CD4-positive, alpha-beta T cell treated with Interleukin-10 for 1 hour (primary cell): ENCODE measurements around the gene RYR3.
A peak's percentile ranks its signal among the peaks of the same experiment; 100 is the strongest.

Experiments used
- DNase-seq: peaks from one replicate; pipeline ENCODE4 v3.0.0-alpha.2; 2020

The RYR3 gene

DNA sequence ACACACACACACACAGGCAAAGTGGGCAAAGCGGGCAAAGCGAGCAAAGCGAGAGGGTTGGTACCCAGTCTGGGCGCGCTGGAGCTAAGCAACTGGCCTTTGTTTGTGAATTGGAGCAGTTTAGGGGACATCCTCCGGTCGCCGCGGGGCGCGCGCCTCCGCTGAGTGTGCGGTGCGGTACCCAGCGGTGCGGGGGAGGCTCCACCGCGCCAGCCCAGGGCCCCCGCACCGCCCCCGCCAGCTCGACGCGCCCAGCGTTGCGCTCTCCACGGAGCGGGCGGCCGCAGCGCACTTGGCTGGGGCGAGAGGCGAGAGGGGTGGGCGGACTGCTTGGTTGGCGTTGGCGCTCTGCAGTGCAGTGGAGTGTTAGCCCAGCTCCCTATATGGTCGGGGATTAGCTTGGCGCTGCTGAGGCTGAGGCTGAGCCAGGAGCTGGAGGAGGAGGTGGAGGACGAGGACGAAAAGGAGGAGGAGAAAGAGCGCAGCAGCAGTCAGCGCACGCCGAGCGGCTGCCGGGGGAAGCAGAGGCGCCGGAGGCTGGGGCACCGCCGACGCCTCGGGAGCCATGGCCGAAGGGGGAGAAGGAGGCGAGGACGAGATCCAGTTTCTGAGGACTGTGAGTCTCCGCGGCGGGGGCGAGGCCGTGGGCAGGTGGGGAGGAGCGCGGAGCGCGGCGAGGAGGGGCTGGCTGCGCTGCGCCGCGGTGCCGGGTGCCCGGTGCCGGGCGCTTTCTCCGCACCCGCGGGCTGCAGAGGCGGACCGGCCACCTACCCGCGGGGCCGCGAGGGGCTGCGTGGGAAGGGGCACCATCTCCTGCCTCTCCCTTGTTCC lies at the start of gene RYR3:
Gene RYR3, plus strand, starts transcription at position 487 of the 831 bp plus-strand sequence. Its CDS starts 79 bp downstream, at position 566.
- no peak for DNase-seq

- no peak for DNase-seq
Observed at GRCh38 chr15:33262306-33262705, 48.5 kb upstream of the RYR3 start.

- DNase-seq, result no peak
Observed at GRCh38 chr15:33277689-33278088, 33.1 kb upstream of the RYR3 start.

DNA sequence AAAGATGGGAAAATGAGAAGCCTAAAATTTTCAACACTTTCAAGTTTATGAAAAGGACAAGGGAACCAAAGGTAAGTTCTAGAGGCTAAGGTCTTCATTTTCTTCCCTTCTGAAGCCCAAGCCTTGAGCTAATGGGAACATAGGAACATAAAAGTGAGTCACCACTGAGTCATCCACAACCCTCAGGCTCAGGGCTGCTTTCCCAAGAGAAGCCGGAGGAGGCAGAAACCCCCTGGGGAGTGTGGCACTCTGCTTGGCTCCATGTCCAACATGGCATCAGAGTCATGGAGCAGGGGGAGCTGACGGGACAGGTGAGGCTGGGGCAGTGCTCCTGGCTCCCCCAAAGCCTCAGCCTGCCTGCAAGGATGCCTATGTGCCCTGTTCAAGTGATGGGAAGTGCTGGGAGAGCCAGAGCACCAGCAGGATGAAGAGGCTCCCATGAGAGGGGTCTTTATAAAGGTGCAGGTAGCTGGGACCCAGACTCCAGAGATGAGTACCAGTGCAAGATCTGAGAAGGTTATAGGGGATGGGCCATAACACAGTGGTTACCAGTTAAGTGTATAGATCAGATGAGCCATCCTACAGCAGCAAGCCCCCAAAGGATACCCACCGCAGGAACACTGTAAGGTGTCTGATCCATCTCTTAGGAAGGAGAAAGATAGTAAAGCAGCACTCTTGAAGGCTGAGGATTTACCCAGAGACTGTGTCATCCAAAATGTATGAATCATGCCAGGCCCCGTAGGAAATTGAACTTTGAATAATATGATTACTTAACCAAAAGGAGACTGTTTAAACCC lies 31.8 kb upstream of the RYR3 start:
- no peak for DNase-seq

- no peak for DNase-seq
Observed at GRCh38 chr15:33279613-33280205, 31.1 kb upstream of the RYR3 start.

DNA sequence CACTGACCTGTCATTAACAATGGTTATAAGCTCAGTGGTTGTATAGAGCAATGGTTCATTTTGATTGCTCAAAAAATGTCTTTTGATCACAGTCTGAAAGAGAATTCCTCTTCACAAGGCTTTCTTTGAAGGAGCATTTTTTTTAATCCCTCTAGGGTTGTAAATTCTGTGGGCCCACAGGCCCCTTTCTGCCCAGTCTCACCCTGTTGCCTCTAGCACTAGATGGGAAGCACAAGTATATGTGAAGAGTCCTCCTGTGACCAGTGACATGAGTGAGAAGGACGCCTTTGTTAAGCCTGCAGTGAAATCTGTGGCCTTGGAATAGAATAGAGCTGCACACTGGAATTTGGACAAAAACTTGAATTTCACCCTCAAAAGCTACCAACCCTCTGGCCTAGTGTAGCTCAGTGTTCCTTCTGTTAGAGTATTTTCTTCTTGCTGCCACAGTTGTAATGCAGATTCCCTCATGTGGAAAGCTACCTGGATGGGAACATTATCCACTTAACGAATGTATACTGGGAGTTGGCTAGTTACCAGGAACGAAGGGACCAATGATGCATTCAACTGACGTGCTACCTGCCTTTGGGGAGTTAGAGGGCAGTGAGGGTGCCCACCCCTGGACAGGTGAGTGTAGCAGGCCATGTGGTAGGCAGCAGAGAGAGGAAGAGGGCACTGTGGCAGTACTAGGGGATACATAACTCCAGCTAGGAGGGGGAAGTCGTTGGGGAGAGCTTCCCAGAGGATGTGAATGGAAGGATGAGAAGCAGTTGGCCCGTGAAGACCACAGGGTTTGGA lies 28.3 kb upstream of the RYR3 start:
- no peak for DNase-seq

- DNase-seq, result no peak
Observed at GRCh38 chr15:33283576-33283975, 27.2 kb upstream of the RYR3 start.

DNA sequence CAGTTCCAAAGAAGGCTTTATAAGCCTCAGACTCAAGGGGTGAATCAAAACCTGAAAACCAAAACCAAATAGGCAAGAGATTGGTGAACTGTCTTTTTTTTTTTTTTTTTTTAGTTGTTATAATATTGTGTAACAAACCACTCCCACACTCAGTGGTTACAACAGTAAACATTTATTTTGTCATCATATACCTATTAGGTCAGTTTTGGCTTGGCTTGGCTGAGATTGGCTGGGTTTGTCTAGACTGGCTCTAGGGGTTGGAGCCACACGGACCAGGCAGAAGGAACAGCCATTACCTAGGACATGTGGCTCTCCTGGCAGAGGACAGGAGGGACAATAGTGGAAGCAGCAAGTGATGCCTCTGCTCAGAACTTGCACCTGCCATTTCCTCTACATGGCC lies 26.4 kb upstream of the RYR3 start:
- DNase-seq, result no peak

- peak; percentile 25 for DNase-seq
Observed at GRCh38 chr15:33292717-33293307, 18.0 kb upstream of the RYR3 start.

GRCh38 chr15:33293713-33294334 lies 16.9 kb upstream of the RYR3 start:
- no peak for DNase-seq

DNA sequence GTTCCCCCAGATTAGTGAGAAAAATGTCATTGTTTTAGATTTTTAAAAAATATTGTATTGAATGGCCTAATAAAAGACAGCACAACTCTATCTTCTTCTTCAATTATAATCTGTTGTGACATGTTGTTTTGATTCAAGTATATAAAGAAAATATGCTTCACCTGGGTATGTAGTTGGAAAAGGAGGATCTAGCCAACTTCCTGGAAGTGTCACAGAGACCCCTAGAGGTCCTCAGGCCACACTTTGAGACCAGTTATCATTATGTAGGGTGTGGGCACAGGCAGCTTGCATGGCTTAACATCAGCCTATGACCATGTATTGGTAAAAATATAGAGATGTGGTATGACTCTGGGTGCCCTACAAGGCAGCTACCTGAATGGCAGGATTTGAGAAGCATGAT lies 14.7 kb upstream of the RYR3 start:
- DNase-seq, result no peak

DNA sequence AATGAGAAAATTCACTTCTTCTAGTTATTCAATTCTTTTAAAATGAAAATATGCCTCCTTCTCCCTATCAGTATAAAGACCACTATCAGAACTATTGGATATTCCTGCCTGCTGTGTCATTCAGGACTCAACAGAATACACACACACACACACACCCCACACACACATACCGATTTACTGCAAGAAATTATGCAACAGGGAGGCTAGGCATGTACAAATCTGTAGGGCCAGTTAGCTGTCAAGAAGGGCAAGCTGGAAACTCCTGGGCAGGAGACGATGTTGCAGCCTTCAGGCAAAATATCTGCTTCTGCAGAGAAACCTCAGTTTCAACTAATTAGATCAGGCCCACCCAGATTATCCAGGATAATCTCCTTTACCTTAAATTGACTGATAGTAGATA lies 13.9 kb upstream of the RYR3 start:
- DNase-seq, result no peak

GRCh38 chr15:33298631-33299030 lies 12.1 kb upstream of the RYR3 start:
- DNase-seq, result no peak

DNA sequence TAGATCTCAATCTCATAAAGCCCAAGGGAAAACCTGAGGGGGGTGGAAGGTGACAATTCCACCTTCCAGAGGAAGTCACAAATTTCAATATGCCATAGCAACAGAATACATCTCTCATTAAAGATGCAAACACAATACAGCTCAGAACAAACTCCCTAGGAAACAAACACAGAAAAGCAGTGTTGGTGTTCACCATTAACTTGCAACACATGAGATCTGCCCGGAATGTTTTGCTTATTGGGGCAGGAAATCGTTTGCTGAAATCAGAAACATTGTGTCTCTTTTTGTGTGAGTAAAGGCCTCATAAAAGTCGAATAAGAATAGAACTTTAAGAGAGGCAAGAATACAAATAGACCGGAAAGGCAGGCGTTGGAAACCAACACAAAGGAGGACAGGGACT lies 5.8 kb upstream of the RYR3 start:
- no peak for DNase-seq

- no peak for DNase-seq
Observed at GRCh38 chr15:33309602-33310276, 1.0 kb upstream of the RYR3 start.

DNA sequence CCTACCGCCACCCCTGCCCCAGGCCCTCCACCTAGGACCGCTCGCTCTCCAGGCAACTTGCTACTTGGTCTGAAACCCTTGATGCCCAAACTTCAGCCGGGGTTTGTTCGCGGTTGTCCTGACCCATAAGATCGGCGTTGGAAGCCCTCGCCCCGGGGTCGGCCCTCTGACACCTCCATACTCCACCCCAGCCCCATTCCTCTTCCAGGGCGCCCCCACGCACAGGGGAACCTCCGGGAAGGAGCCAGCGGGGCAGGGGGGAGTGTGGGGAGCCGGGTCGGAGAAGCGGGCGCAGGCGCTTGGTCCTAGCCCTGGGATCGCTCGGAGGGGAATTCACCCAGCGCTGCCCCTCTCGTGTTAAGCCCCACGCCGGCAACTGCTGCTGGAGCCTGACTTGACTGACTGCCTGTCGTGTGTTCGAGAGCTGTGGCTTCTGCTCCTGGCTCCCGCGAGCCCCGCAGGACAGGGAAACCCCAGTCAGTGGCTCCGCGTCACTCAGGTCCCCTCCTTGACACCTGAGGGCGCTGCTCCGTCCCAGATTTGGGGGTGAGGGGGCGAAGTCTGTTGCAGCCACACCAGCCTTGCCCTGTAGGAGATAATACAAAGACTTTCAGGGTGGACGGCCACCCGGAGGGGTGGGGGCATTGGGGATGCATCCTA lies 675 bp downstream of the RYR3 start:
- no peak for DNase-seq

DNA sequence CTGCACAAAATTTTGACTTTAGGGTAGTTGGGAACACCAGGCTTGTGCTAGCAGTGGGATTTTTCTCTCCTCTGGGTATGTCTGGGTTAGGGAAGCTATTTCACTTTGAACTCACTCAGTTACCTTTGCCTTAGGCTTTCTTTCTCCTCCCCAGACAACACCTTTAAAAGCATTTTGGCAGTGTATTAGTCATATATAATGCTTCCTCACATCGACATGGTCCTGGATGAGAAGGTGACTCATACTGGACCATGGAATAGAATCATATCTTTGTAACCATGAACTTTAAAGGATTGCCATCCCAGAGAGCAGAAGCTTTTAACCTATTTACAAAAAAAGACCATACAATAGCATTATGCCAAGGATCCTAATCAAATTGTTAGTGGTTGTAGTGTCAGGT lies 2.7 kb downstream of the RYR3 start:
- no peak for DNase-seq

GRCh38 chr15:33314069-33314468 lies 3.3 kb downstream of the RYR3 start:
- no peak for DNase-seq

DNA sequence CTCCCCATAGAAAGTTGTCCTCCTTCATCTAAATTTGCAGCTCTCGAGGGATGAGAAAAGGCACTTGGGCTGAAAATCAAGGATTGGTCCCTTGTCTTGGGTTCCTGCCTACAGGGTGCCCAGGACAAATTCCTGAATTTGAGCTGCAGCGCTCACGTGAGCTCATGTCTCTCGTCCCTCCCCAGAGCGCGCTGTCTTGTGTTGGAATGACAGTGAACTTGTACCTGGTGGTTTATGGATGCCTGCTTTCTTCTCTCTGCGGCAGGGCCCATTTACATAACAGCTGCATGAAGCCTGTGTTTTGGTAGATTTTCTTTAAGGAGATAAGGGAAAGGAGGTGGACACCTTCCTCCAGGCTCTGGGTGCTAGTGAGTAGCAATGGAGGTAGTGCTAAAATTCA lies 4.3 kb downstream of the RYR3 start:
- DNase-seq, result no peak

DNA sequence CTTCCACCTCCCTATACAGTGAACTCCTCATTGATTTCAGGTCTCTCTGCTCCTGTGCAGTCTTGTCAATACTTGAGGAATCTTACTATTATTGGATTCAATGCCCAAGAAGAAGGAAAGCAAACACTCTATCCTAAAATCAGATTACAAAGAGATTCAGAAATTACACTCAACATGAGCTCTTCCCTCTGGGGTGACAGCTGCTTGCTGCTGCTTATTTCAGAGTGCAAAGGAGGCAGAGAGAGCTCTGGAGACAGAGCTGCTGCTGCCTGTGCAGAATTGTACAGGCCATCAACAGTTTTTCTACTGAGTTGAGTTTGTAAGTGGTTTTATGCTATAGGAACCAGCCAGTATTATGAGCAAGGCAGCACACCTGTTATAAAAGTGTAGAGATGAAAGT lies 7.1 kb downstream of the RYR3 start:
- no peak for DNase-seq

DNA sequence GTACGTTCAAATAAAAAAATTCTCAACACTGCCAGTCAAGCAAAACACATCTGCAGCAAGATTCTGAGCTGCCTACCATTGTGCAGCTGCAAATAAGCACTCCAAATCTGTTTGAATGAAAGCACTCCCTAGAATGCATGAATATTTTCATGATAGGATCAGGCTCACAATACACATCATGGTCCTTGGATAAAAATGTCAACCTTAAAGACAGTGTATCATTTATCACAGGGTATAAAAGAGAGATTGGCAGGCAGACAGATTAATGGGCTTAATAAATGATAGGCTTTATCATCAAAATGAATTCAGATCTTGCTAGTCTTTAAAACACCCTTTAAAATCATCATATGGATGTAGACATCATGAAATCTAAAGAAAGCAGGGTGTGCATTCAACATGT lies 9.2 kb downstream of the RYR3 start:
- no peak for DNase-seq
